Fibroblast of lung (primary cell): Measurements from ENCODE around the gene RAI1.

Experiments
- EZH2 ChIP-seq: IDR thresholded peaks from 2 replicates; pipeline ENCODE4 v1.5.1; 2012; ENCODE audit warnings: low read length, control low read depth, mild to moderate bottlenecking; ENCODE audit errors: missing control alignments
- TF ChIP-seq, protein P1 (sequence below), 2 donors: IDR thresholded peaks in 1 of 2; conservative IDR thresholded peaks in 1 of 2; 1 replicate in 1 of 2; 2 replicates in 1 of 2; pipeline ENCODE4 v1.5.1; 2011 to 2012; ENCODE audit warnings: low read length in 2 of 2, control low read depth in 1 of 2, inconsistent platforms in 1 of 2, low read depth in 1 of 2, mild to moderate bottlenecking in 1 of 2

DNA sequence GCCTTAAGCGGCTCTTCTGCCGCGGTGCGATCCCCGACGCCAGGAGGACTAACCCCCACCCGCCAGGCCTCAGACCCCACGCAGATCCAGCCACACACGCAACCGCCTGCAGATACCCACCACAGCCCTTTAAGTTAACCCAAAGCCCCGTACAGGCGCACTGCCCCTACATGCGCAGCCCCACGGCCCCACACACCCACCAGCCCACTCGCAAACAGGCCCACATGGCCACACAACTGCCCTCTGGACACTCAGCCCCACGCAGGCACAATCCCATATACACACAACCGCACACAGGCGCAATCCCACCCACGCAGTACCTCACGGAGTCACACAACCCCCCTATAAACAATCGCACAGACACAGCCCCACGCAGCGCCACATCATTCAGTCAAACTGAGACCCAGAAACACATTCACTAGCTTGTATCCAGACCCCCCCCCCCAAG is 41.7 kb downstream of the RAI1 start:
- no peak for TF ChIP-seq EZH2
- TF ChIP-seq, protein P1, sequence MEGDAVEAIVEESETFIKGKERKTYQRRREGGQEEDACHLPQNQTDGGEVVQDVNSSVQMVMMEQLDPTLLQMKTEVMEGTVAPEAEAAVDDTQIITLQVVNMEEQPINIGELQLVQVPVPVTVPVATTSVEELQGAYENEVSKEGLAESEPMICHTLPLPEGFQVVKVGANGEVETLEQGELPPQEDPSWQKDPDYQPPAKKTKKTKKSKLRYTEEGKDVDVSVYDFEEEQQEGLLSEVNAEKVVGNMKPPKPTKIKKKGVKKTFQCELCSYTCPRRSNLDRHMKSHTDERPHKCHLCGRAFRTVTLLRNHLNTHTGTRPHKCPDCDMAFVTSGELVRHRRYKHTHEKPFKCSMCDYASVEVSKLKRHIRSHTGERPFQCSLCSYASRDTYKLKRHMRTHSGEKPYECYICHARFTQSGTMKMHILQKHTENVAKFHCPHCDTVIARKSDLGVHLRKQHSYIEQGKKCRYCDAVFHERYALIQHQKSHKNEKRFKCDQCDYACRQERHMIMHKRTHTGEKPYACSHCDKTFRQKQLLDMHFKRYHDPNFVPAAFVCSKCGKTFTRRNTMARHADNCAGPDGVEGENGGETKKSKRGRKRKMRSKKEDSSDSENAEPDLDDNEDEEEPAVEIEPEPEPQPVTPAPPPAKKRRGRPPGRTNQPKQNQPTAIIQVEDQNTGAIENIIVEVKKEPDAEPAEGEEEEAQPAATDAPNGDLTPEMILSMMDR (conservative IDR thresholded peaks at IDR 0.05 in 1 of 2, IDR thresholded peaks at IDR 0.05 in 1 of 2; ENCODE audit: low read depth in 1 of 2, low read length in 2 of 2), result no peak
